Activated T-helper 2 cell treated with anti-CD3 and anti-CD28 coated beads, Interferon-gamma antibody, Interleukin-2, Interleukin-4, amounts not matched to agents 10 μg/mL and 5 μg/mL and 100 μg/mL, durations not matched to agents 14 hours and 24 hours and 36 hours (primary cell): ENCODE results near the gene ZNF396. TPM values are rescaled to one million over a fixed set of nuclear protein-coding genes. Genes with fewer than 3 reads are reported as not detected.
A peak's percentile ranks its signal among the peaks of the same experiment; 100 is the strongest.

Source experiments
- DNase-seq: peaks from one replicate; pipeline ENCODE4 v3.0.0; 2021; ENCODE audit warnings: low spot score
- H3K27ac Mint-ChIP-seq: one replicate; pipeline ENCODE4 v1.8.0; 2021; ENCODE audit warnings: mixed read lengths
- H3K27me3 Mint-ChIP-seq: one replicate; pipeline ENCODE4 v1.8.0; 2021; ENCODE audit warnings: low read depth, mixed read lengths
- H3K36me3 Mint-ChIP-seq: one replicate; pipeline ENCODE4 v1.8.0; 2021; ENCODE audit warnings: low read depth, mixed read lengths
- H3K4me1 Mint-ChIP-seq: one replicate; pipeline ENCODE4 v1.8.0; 2021; ENCODE audit warnings: low read depth, mixed read lengths
- H3K4me3 Mint-ChIP-seq: one replicate; pipeline ENCODE4 v1.8.0; 2021; ENCODE audit warnings: low read depth, mild to moderate bottlenecking, moderate library complexity, mixed read lengths
- H3K9me3 Mint-ChIP-seq: one replicate; pipeline ENCODE4 v1.8.0; 2021; ENCODE audit warnings: mixed read lengths
- intact Hi-C: fragments of 100-400 bp; cut with micrococcal nuclease; formaldehyde crosslinking; loops from one replicate; pipeline ENCODE4 v1.15.1; 2023
- total RNA-seq: library from RNA; stranded (reverse); gene quantifications from 2 replicates; pipeline ENCODE4 v1.2.3, GENCODE V29; 2022

ZNF396 gene
- total RNA-seq = 0.25 and 0.32 TPM in 2 replicates

DNA sequence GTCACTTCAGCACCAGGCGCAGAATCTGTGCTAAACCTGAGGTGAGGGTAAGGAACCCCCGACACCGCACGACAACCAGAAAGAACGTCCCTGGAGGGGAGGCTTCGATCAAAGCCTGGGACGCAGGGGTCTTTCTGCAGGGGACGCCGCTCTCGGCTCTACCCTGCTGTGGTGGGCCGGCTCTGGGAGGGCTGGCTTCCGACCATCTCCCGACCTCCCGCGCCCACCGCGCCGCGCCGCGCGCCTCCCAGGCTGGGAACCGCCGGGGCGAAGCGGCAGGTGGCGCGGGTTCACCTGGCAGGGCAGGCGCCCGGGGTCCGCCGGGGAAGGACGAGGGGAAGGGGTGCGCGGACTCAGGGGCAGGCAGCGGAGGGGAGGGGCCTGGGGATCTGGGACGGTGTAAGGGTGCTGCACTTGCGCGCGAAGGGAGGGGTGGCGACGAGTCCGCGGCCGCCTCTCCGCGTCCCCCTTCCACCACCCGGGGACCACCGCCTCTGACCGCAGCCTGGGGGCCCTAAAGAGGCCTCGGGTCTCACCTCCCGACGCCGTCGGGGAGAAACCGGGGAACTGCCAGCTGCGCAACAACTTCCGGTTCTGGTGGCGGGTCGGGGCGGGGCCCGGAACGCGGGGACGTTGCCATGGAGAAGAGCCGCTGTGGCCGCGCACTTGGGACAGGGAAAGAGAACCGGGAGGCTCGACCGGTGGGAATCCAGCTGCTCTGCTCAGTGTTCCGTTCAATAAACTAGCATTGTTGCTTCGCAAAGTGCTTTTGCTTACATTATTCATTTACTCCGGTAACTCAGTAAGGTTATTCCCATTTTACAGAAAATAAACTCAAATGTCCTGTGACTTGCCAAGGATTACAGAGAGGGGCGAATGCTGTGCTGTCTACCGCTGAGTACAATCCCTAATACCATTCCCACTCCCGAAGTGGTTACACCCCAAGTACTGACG, at the start of gene ZNF396:
ZNF396 (minus strand) TSS at position 596 of the 954 bp plus-strand sequence. CDS start 3,045 bp downstream, outside the sequence.
- H3K27ac Mint-ChIP-seq = no peak within 1 kb of the TSS
- H3K27me3 Mint-ChIP-seq = peaks cover 22% of the 10 kb centered on the region
- no peaks in the 10 kb centered on the region for H3K36me3 Mint-ChIP-seq
- H3K9me3 Mint-ChIP-seq = no peaks in the 10 kb centered on the region
- DNase-seq = peak; percentile 58
- peak within 1 kb of the TSS; percentile 78 for H3K4me3 Mint-ChIP-seq
- peaks cover 8% of the 10 kb centered on the region for H3K4me1 Mint-ChIP-seq
- intact Hi-C loops = loop anchor here (2.0 kb wide), 1 partner anchor 32 kb away; the partner anchor contains the start of gene ZNF24

DNA sequence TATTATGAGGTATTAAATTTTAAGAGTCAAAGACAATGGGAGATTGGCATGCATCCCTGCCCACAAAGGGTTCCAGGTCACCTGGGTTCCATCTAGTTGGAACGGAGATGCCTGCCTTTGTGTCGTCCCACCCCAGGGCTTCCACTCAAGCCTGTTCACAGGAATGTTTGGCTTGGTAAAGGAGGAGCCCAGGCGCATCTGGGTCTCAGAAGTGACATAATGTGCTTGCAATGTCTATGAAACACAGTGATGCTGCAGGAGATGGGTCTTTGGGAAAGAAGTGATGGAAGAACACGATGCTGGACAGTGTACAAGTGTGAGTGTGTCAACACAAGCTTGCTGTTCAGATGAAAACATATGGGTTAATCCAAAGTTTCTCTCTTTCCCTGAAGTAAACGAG, 49.6 kb upstream of the ZNF396 start:
- DNase-seq = no peak
- Mint-ChIP-seq H3K27me3 (peaks cover 3% of the 10 kb centered on the region), H3K4me1 (no peaks in the 10 kb centered on the region), H3K27ac (no peak overlapping the region), H3K36me3 (no peaks in the 10 kb centered on the region), H3K9me3 (no peaks in the 10 kb centered on the region), H3K4me3 (no peak overlapping the region)
- intact Hi-C loops = no loop called here

DNA sequence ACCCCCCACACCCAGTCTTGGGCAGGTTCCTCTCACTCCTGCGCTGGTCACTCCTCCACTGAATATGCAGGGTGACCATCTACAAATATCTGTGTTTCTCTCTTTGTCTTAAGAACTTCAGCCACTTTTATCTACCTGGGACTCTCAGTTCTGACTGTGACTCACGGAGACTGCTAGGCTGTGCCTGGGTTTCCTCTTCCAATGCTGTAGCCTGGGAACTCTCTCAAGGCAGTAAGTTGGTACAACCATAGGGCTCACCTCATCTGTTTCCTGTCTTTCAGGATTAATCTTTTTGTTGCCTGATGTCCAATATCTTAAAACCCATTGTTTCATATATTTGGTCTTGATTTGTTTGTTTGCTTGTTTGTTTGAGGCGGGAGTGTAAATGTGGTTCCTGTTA, 47.2 kb upstream of the ZNF396 start:
- peaks cover 7% of the 10 kb centered on the region for H3K27me3 Mint-ChIP-seq
- no peaks in the 10 kb centered on the region for H3K36me3 Mint-ChIP-seq
- no peaks in the 10 kb centered on the region for H3K9me3 Mint-ChIP-seq
- intact Hi-C loops = no loop called here
- no peak overlapping the region for H3K4me3 Mint-ChIP-seq
- no peaks in the 10 kb centered on the region for H3K4me1 Mint-ChIP-seq
- DNase-seq = no peak
- H3K27ac Mint-ChIP-seq = no peak overlapping the region

- H3K36me3 Mint-ChIP-seq = no peaks in the 10 kb centered on the region
- no peak overlapping the region for H3K4me3 Mint-ChIP-seq
These were observed 45.1 kb upstream of the ZNF396 start for GRCh38 chr18:35422237-35422636.

DNA sequence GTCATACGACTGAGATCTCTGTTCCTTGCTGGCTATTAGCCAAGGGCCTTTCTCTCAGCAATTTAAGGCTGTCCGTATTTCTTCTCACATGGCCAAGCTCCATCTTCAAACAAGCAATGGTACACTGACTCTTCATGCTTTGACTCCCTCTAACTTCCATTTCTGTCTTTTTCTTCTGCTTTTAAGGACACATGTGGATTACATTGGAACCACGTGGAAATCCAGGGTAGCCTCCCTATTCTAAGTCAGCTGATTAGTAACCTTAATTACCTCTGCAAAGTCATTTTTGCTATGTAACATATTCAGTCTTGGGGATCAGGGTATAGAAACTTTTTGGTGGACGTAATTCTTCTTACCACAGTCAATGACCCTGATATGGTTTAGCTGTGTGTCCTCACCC, 41.5 kb upstream of the ZNF396 start:
- peaks cover 12% of the 10 kb centered on the region for H3K9me3 Mint-ChIP-seq
- no peaks in the 10 kb centered on the region for H3K36me3 Mint-ChIP-seq
- H3K27me3 Mint-ChIP-seq = peaks cover 14% of the 10 kb centered on the region
- intact Hi-C loops = loop anchor here (5.0 kb wide), 1 partner anchor 164 kb away; the partner anchor contains the start of gene GALNT1
- DNase-seq = no peak
- H3K4me1 Mint-ChIP-seq = peaks cover 16% of the 10 kb centered on the region
- H3K4me3 Mint-ChIP-seq = no peak overlapping the region
- H3K27ac Mint-ChIP-seq = no peak overlapping the region

More at GRCh38 chr18:35422237-35422636, 45.1 kb upstream of the ZNF396 start:
- DNase-seq = no peak
- Mint-ChIP-seq H3K9me3 (peaks cover 8% of the 10 kb centered on the region), H3K27ac (no peak overlapping the region), H3K4me1 (no peaks in the 10 kb centered on the region), H3K27me3 (peaks cover 14% of the 10 kb centered on the region)
- intact Hi-C loops = no loop called here

- Mint-ChIP-seq H3K4me1 (peaks cover 19% of the 10 kb centered on the region), H3K27me3 (peaks cover 16% of the 10 kb centered on the region), H3K4me3 (no peak overlapping the region), H3K36me3 (no peaks in the 10 kb centered on the region), H3K27ac (no peak overlapping the region), H3K9me3 (peaks cover 12% of the 10 kb centered on the region)
- DNase-seq = no peak
- intact Hi-C loops = loop anchor here (5.0 kb wide), 1 partner anchor 165 kb away; the partner anchor contains the start of gene GALNT1
These were observed 40.1 kb upstream of the ZNF396 start for GRCh38 chr18:35417223-35417622.

DNA sequence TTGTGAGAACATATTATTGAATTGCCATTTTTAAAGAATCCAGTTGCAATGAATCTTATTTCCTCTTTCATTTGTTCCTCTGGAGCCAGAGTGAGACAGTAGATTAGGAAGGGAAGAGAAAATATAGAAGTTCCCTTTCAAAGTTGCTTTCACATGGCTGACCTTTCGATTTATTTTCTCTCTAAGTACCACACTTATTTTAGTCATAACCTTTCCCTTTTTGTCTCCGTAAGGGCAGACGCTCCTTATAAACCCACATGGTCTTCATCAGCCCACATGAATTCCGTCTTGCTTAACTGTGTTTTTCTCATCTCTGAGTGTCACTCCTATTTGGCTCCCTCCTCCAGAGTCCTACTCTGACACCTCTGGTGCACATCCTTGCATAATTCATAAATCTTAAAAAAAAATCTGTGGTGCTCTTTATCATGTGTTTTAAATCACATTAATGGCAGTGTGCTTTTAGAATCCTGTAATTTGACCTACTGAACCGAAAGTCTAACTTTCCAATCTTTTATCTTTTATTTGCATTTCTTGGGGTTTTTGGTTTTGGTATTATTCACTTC, 38.5 kb upstream of the ZNF396 start:
- Mint-ChIP-seq H3K4me1 (peaks cover 20% of the 10 kb centered on the region), H3K27me3 (peaks cover 17% of the 10 kb centered on the region), H3K9me3 (peaks cover 12% of the 10 kb centered on the region), H3K4me3 (no peak overlapping the region), H3K36me3 (no peaks in the 10 kb centered on the region), H3K27ac (peak overlapping the region; percentile 54)
- DNase-seq = no peak
- intact Hi-C loops = loop anchor here (1.0 to 5.0 kb wide), 2 partner anchors 82 to 167 kb away; partner anchors contain the start of genes GALNT1 and INO80C

DNA sequence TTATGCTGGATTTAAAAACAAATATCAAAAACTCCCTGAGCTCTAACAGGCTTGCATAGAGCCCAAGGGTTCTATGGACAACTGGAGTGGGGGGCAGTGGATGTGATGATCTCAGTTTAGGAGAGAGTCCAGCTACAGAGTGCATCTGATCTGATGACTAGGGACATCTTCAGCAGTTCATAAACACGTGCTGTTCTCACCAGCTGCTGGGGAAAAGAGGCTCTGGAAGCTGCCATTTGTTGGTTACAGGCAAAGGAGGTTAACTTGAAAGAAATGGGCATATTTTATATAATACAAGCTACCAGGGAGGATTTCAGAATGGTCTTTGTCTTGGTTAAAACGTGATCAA, 36.0 kb upstream of the ZNF396 start:
- intact Hi-C loops = no loop called here
- DNase-seq = no peak
- Mint-ChIP-seq H3K36me3 (no peaks in the 10 kb centered on the region), H3K4me1 (peaks cover 20% of the 10 kb centered on the region), H3K4me3 (no peak overlapping the region), H3K27me3 (peaks cover 11% of the 10 kb centered on the region), H3K27ac (no peak overlapping the region), H3K9me3 (peaks cover 12% of the 10 kb centered on the region)

GRCh38 chr18:35411625-35412351, 34.7 kb upstream of the ZNF396 start:
- Mint-ChIP-seq H3K36me3 (no peaks in the 10 kb centered on the region), H3K27me3 (peaks cover 7% of the 10 kb centered on the region), H3K4me1 (peaks cover 20% of the 10 kb centered on the region), H3K9me3 (no peaks in the 10 kb centered on the region), H3K4me3 (no peak overlapping the region), H3K27ac (no peak overlapping the region)
- intact Hi-C loops = no loop called here
- no peak for DNase-seq

DNA sequence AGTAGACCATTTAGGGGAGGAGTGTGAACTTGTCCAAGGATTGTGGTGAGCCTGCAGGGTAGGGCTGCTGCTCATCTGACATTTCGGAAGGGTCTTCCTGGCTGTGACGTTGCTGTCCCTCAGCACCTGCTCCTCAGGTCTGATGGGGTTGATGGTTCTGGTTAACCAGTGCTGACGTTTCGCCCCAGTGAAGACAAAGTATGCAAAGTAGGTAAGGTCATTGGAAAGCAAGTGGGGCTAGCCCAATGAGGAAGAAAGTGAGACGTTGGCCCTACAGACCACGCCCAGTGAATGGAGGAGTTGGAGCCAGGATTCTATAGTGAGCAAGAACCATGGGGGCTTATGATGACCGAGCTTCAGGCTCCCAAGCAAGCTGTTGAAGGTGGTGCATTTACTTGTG, 33.4 kb upstream of the ZNF396 start:
- intact Hi-C loops = no loop called here
- no peaks in the 10 kb centered on the region for H3K9me3 Mint-ChIP-seq

DNA sequence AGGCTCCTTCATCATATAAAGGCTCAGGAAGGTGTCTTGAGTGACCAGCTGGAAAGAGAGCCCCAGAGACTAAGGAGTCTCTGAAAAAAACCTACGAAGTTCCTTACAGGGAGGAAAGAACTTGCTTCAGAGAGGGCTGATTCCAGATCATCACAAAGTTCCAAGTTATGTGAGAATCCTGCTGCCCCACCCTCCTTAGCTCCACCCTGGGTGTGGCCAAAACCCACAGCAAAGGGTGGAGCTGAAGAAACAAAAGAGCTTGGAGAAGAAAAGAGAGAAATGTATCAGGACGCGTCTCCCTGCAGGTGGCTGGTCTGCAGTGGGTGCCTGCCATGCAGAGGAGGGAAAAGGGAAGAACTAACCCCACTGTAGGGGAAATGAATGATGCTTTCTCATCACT, 32.8 kb upstream of the ZNF396 start:
- Mint-ChIP-seq H3K9me3 (no peaks in the 10 kb centered on the region), H3K4me3 (no peak overlapping the region), H3K36me3 (no peaks in the 10 kb centered on the region), H3K27me3 (peaks cover 11% of the 10 kb centered on the region), H3K27ac (no peak overlapping the region), H3K4me1 (peaks cover 8% of the 10 kb centered on the region)
- DNase-seq = no peak
- intact Hi-C loops = no loop called here

More for the DNA sequence above, 33.4 kb upstream of the ZNF396 start:
- no peak overlapping the region for H3K27ac Mint-ChIP-seq
- H3K27me3 Mint-ChIP-seq = peaks cover 7% of the 10 kb centered on the region
- DNase-seq = no peak
- H3K4me3 Mint-ChIP-seq = no peak overlapping the region
- peaks cover 13% of the 10 kb centered on the region for H3K4me1 Mint-ChIP-seq
- H3K36me3 Mint-ChIP-seq = no peaks in the 10 kb centered on the region

GRCh38 chr18:35408843-35409261, 31.7 kb upstream of the ZNF396 start:
- Mint-ChIP-seq H3K36me3 (no peaks in the 10 kb centered on the region), H3K27me3 (peaks cover 11% of the 10 kb centered on the region), H3K4me1 (peaks cover 4% of the 10 kb centered on the region), H3K9me3 (no peaks in the 10 kb centered on the region), H3K27ac (no peak overlapping the region), H3K4me3 (no peak overlapping the region)
- intact Hi-C loops = no loop called here
- no peak for DNase-seq
